AG09319 (cell line): Measurements from ENCODE around the gene KCNJ10.

Experiments used
- DNase-seq: peaks from one replicate; pipeline ENCODE4 v3.0.0-alpha.2; 2010; ENCODE audit warnings: low read depth; ENCODE audit errors: extremely low read depth
- TF ChIP-seq, protein P1 (sequence below): IDR thresholded peaks from 2 replicates; pipeline ENCODE4 v1.5.1; 2011; ENCODE audit warnings: low read depth, mild to moderate bottlenecking, inconsistent platforms, low read length, moderate library complexity

The KCNJ10 gene

DNA sequence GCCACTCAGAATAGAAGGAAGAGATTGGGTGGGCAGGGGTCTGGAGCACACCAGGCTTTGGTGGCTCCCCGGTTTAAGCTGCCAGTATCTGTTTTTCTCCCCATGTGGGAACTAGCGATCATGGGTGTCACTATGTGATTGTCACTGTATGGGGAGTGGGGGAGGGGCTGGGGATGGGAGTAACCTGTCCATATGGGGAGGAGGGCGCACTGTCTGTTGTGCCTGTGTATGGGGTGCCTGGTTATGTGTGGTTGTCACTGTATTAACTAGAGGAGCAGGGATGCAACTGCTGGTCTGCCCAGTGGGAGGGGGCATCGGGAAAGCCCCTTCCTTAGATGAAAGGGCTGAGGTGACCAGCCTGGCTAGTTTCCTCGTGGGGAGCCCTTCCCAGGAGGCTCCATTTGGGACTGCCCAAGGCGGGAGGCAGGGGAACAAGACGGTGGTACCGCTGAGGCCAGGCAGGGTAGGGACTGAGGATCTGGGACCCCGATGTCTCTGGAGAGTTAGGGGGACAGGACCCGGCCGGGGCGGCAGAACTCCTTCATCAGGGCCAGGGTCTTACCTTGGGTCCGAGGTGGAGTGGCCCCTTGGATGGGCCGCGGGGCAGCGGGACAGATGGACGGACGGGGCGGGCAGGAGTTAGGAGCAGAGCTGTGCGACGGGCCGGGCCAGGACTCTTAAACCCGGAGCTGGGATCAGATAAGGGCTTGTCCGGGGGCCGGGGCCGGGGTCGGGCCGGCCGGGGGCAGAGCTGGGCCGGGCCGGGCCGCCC is at the start of gene KCNJ10:
TSS of gene KCNJ10 (minus strand) at position 701 of the 772 bp plus-strand sequence. CDS start 27,628 bp downstream, outside the sequence.
- TF ChIP-seq, protein P1, sequence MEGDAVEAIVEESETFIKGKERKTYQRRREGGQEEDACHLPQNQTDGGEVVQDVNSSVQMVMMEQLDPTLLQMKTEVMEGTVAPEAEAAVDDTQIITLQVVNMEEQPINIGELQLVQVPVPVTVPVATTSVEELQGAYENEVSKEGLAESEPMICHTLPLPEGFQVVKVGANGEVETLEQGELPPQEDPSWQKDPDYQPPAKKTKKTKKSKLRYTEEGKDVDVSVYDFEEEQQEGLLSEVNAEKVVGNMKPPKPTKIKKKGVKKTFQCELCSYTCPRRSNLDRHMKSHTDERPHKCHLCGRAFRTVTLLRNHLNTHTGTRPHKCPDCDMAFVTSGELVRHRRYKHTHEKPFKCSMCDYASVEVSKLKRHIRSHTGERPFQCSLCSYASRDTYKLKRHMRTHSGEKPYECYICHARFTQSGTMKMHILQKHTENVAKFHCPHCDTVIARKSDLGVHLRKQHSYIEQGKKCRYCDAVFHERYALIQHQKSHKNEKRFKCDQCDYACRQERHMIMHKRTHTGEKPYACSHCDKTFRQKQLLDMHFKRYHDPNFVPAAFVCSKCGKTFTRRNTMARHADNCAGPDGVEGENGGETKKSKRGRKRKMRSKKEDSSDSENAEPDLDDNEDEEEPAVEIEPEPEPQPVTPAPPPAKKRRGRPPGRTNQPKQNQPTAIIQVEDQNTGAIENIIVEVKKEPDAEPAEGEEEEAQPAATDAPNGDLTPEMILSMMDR: no peak
- DNase-seq: no peak

DNA sequence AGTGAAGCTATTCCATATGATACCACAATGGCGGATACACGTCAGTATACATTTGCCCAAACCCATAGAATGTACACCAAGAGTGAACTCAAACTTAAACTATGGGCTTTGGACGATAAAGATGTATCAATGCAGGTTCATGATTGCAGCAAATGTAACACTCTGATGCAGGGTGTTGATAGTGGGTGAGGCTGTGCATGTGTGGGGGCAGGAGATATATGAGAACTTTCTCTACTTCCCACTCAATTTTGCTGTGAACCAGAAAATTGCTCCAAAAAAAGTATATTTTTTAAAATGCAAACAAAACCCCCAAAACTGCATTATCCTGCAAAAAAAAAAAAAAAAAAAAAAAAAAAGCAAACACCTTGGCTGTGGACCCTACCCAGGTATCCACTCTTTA is 49.0 kb upstream of the KCNJ10 start:
- TF ChIP-seq, protein P1: no peak

DNA sequence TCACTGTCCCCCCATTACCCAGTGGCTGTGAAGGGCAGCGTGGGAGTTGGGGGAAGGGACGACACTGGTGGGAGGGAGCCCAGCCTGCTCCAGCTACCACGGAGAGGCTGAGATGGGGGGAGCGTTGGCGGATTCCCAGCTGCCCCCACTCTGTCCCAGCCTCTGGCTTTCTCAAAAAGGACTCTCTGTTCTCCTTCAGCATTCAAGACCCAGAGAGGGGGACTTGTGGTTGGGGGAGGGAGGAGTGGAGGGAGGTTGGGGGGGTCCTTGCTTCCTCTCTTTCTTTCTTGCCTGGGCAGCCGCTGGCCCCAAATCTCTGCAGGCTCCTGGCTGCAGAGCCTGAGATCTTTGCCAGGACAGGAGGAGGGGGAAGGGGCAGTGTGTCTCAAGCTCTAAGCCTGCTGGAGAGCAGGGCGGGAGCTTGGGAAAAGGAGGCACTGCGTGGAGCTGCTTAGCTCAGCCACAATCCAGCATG is 47.8 kb upstream of the KCNJ10 start:
- TF ChIP-seq, protein P1: no peak
- no peak for DNase-seq

More for the DNA sequence above, 49.0 kb upstream of the KCNJ10 start:
- no peak for DNase-seq

DNA sequence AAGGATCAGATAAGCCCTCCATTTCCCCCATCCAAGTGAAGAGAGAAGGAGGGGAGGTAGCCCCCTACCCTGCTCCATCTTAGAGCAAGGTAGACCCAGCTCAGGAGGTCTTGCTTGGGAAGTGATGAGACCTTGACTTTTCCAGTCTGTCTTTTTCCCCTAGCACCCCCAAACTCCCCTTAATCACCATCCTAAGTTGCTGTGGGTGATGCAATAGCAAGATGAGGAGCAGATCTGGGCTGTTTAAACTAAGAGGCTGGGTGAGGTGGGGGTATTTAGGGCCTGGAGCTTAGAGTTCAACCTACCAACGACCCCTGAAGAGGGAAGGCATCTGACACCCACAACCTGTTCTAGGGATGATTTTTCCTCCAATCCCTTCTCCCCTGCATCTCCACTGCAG is 47.3 kb upstream of the KCNJ10 start:
- TF ChIP-seq, protein P1: no peak
- DNase-seq: no peak

DNA sequence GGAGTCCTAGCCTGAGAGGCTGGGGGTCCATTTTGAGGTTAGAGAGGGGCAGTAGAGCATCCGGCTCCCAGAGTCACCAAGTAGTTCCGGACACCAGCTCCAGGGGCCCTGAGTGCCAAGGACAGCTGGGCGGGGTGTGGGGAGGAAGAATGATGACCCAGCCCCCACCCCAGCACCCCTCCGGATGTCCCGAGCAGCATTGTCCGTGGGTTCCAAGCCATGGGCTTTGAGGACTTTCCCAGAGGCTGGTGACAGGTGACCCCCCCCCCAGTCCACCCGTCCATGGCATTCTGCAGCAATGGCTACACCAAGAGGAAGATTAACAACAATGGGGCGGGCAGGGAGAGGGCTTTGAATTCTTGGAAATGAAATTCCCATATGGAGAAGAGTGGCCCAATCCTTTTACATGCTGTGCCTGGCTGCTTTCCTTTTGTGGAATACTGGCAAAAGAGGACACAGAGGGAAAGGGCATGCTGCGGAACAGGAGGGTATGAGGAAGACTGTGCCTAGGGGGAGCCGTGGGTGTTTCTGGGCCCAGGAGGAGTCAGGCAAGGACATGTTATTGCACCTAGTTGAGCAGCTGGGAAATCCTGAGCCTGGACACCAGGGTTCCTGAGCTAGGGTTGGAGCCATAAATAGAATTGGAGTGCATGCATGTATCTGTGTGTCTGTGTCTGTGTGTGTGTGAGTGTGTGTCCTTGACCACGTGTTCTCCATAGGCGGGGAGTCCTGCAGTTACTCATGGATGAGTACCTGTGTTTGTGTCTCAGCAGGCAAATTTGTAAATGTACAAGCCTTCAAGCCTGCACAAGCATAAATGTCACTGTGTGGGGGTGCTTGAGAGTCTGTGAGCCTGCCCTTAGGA is 46.6 kb upstream of the KCNJ10 start:
- TF ChIP-seq, protein P1: no peak
- DNase-seq: no peak

DNA sequence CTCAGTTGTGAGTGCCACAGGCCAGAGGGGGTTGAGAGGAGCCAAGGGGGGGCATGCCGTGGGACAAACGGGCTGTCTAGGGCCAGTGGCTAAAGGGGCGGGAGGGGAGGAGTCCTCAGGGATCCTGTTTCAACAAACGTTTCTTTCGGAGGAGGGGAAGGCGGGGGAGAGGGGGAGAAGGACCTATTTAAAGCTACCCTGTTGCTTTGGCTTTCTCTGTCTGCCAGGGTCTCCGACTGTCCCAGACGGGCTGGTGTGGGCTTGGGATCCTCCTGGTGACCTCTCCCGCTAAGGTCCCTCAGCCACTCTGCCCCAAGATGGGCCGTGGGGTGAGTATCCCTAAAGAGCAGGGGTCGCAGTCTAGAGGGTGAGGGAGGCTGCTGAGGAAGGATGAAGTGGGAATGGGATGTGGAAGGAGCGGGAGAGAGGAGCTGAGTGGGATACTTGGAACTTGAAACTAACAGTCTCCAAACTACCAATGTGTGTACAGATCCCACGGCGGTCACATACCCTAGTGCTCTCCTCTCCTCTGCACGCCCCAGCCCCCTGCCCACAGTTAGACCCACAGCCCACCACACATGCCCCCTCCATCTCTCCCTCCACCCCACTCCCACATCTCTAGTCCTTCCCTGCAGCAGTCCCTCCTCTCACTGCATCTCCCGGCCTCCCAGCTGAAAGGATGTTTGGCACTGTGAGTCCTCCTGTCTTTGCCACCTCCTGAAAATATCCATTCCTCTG is 45.8 kb upstream of the KCNJ10 start, which contains the start of gene ATP1A2:
TSS of gene ATP1A2 (plus strand) at position 215 of the 738 bp plus-strand sequence. CDS start at position 318, 103 bp downstream.
- no peak for DNase-seq

More for the DNA sequence above, 45.8 kb upstream of the KCNJ10 start, which contains the start of gene ATP1A2:
- TF ChIP-seq, protein P1: no peak
